Keratinocyte (primary cell): ENCODE results near the gene INPP5A.

Experiments used
- CTCF ChIP-seq, 3 experiments: IDR thresholded peaks in 1 of 3; conservative IDR thresholded peaks in 1 of 3; optimal IDR thresholded peaks in 1 of 3; 2 replicates in 2 of 3; 3 replicates in 1 of 3; pipeline versions ENCODE3 to v1.5.1; 2011; ENCODE audit warnings: low read length in 3 of 3, mild to moderate bottlenecking in 3 of 3, moderate library complexity in 2 of 3, control low read depth in 1 of 3, inconsistent platforms in 1 of 3; ENCODE audit not compliant: insufficient read depth in 2 of 3; ENCODE audit errors: extremely low read depth in 1 of 3
- EZH2 ChIP-seq: IDR thresholded peaks from one replicate; pipeline ENCODE4 v1.6.1; 2012; ENCODE audit warnings: inconsistent platforms, mild to moderate bottlenecking, low read length, moderate library complexity

- TF ChIP-seq CTCF (optimal IDR thresholded peaks at IDR 0.05 in 1 of 3, IDR thresholded peaks at IDR 0.05 in 1 of 3, conservative IDR thresholded peaks at IDR 0.05 in 1 of 3; ENCODE audit: extremely low read depth in 1 of 3, insufficient read depth in 2 of 3, low read length in 3 of 3) (no peak), EZH2 (no peak)
Measured at GRCh38 chr10:132712291-132712690, 174.7 kb downstream of the INPP5A start.
